Measurements from ENCODE around the gene DNAH14. TPM values are rescaled to one million over a fixed set of nuclear protein-coding genes. Genes with fewer than 3 reads are reported as not detected.

DNAH14 gene
- total and polyA plus RNA-seq, 9 of the 15 experiments (the other 6 are each of a cell fraction or from before 2014, with no cell fraction given): 58.4 to 142 (median 98.4) TPM

DNA sequence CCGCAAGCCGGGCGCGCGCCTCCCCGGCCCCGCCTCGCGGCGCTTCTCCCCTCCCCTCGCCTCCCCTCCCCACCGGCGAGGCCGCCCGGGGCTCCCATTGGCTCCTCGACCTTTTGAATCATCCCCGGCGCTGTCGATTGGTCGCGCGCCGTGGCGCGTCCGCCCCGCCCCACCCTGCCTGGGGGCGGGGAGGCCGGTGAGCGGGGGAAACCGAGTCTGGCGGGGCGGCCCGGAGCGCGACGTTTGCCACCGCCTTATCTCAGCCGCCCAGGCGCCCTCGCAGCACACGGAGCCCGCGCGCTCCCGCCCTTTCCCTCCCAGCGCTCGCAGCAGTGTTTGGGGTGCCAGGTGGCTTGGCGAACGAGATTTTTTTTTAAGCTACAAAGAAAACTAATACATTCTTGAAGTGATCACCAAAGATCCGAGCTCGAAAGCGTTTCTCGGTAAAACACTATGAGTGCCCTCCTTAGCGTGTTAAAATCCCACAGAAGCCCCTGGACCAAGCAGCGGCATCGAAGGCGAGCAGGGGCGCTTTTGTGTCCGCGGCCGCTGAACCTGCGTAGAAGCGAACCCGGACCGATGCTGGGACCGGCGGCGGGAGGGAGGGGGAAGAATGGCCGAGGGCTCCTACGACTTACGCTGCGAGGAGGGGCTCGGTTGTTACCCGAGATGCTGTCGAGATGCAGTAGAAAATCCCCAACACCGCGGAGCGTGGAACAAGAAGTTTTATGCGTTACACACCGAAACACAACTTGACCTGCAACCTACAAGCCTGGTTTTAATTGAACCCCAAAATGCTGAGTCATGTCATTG, 498.8 kb downstream of the DNAH14 start (continued):
- TF ChIP-seq, protein P1, sequence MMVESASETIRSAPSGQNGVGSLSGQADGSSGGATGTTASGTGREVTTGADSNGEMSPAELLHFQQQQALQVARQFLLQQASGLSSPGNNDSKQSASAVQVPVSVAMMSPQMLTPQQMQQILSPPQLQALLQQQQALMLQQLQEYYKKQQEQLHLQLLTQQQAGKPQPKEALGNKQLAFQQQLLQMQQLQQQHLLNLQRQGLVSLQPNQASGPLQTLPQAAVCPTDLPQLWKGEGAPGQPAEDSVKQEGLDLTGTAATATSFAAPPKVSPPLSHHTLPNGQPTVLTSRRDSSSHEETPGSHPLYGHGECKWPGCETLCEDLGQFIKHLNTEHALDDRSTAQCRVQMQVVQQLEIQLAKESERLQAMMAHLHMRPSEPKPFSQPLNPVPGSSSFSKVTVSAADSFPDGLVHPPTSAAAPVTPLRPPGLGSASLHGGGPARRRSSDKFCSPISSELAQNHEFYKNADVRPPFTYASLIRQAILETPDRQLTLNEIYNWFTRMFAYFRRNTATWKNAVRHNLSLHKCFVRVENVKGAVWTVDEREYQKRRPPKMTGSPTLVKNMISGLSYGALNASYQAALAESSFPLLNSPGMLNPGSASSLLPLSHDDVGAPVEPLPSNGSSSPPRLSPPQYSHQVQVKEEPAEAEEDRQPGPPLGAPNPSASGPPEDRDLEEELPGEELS (CRISPR knock-in tag; IDR thresholded peaks at IDR 0.05; ENCODE audit: borderline replicate concordance): 0 out of 2 replicates have a peak, but pooled peaks have one; percentile 59
- TF ChIP-seq CREM (IDR thresholded peaks at IDR 0.05; ENCODE audit: low read depth): peak; percentile 72; the same call in 1 of the 2 replicates
- peak; percentile 51 for TF ChIP-seq HDAC3 (IDR thresholded peaks at IDR 0.05; ENCODE audit: borderline replicate concordance, partially characterized antibody)
- TF ChIP-seq PML (IDR thresholded peaks at IDR 0.05; ENCODE audit: low read length): peak; percentile 86; the same call in 1 of the 2 replicates
- peak; percentile 23; the same call in 1 of the 2 replicates for TF ChIP-seq ZEB2 (IDR thresholded peaks at IDR 0.05)
- TF ChIP-seq NBN (IDR thresholded peaks at IDR 0.05; ENCODE audit: low read depth): peak; percentile 83
- TF ChIP-seq NR1H2 (CRISPR knock-in tag; IDR thresholded peaks at IDR 0.05): no peak
- no peak for TF ChIP-seq ZNF274 (IDR thresholded peaks at IDR 0.05; ENCODE audit: borderline replicate concordance, low read depth, low read length)
- TF ChIP-seq GABPA (tag; conservative IDR thresholded peaks at IDR 0.05; ENCODE audit: low read depth): peak; percentile 16
- no peak for TF ChIP-seq POU5F1 (IDR thresholded peaks at IDR 0.05; ENCODE audit: borderline replicate concordance, low read depth, low read length, partially characterized antibody)
- TF ChIP-seq LCOR (CRISPR knock-in tag; IDR thresholded peaks at IDR 0.05): no peak; the same call in none of the 2 replicates
- TF ChIP-seq, protein P2, sequence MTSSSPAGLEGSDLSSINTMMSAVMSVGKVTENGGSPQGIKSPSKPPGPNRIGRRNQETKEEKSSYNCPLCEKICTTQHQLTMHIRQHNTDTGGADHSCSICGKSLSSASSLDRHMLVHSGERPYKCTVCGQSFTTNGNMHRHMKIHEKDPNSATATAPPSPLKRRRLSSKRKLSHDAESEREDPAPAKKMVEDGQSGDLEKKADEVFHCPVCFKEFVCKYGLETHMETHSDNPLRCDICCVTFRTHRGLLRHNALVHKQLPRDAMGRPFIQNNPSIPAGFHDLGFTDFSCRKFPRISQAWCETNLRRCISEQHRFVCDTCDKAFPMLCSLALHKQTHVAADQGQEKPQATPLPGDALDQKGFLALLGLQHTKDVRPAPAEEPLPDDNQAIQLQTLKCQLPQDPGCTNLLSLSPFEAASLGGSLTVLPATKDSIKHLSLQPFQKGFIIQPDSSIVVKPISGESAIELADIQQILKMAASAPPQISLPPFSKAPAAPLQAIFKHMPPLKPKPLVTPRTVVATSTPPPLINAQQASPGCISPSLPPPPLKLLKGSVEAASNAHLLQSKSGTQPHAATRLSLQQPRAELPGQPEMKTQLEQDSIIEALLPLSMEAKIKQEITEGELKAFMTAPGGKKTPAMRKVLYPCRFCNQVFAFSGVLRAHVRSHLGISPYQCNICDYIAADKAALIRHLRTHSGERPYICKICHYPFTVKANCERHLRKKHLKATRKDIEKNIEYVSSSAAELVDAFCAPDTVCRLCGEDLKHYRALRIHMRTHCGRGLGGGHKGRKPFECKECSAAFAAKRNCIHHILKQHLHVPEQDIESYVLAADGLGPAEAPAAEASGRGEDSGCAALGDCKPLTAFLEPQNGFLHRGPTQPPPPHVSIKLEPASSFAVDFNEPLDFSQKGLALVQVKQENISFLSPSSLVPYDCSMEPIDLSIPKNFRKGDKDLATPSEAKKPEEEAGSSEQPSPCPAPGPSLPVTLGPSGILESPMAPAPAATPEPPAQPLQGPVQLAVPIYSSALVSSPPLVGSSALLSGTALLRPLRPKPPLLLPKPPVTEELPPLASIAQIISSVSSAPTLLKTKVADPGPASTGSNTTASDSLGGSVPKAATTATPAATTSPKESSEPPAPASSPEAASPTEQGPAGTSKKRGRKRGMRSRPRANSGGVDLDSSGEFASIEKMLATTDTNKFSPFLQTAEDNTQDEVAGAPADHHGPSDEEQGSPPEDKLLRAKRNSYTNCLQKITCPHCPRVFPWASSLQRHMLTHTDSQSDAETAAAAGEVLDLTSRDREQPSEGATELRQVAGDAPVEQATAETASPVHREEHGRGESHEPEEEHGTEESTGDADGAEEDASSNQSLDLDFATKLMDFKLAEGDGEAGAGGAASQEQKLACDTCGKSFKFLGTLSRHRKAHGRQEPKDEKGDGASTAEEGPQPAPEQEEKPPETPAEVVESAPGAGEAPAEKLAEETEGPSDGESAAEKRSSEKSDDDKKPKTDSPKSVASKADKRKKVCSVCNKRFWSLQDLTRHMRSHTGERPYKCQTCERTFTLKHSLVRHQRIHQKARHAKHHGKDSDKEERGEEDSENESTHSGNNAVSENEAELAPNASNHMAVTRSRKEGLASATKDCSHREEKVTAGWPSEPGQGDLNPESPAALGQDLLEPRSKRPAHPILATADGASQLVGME (CRISPR knock-in tag; IDR thresholded peaks at IDR 0.05): no peak
- no peak for TF ChIP-seq HOXB6 (CRISPR knock-in tag; IDR thresholded peaks at IDR 0.05; ENCODE audit: borderline replicate concordance)
- TF ChIP-seq, protein P3, sequence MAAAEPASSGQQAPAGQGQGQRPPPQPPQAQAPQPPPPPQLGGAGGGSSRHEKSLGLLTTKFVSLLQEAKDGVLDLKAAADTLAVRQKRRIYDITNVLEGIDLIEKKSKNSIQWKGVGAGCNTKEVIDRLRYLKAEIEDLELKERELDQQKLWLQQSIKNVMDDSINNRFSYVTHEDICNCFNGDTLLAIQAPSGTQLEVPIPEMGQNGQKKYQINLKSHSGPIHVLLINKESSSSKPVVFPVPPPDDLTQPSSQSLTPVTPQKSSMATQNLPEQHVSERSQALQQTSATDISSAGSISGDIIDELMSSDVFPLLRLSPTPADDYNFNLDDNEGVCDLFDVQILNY (CRISPR knock-in tag; IDR thresholded peaks at IDR 0.05): no peak; the same call in none of the 2 replicates
- no peak for TF ChIP-seq TEAD2 (tag; IDR thresholded peaks at IDR 0.05)
- TF ChIP-seq ZNF124 (CRISPR knock-in tag; IDR thresholded peaks at IDR 0.05): no peak
- no peak; the same call in 1 of the 2 replicates for TF ChIP-seq SIN3B (IDR thresholded peaks at IDR 0.05; ENCODE audit: low read depth)
- TF ChIP-seq, protein P4, sequence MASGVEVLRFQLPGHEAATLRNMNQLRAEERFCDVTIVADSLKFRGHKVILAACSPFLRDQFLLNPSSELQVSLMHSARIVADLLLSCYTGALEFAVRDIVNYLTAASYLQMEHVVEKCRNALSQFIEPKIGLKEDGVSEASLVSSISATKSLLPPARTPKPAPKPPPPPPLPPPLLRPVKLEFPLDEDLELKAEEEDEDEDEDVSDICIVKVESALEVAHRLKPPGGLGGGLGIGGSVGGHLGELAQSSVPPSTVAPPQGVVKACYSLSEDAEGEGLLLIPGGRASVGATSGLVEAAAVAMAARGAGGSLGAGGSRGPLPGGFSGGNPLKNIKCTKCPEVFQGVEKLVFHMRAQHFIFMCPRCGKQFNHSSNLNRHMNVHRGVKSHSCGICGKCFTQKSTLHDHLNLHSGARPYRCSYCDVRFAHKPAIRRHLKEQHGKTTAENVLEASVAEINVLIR (CRISPR knock-in tag; IDR thresholded peaks at IDR 0.05): no peak

All from K562 (cell line).